Adrenal gland (tissue), 5 donors: ENCODE data around the gene FANCE.

Experiments
- POLR2A ChIP-seq, 2 donors: fragments of 450-650 bp; IDR thresholded peaks; one replicate each; pipeline ENCODE4 v1.6.1; 2017; ENCODE audit warnings: antibody characterized with exemption in 2 of 2, mild to moderate bottlenecking in 2 of 2, moderate library complexity in 1 of 2
- TF ChIP-seq, protein P1 (sequence below), 6 experiments: fragments of 450-650 bp in 4 of 6; fragments of 200-600 bp in 2 of 6; sonication (generic) in 1 of 6; IDR thresholded peaks; 1 replicate in 5 of 6; 2 replicates in 1 of 6; pipeline versions ENCODE4 v1.5.1 to v1.8.0; 2016 to 2021; ENCODE audit warnings: antibody characterized with exemption in 6 of 6, mild to moderate bottlenecking in 2 of 6, moderate library complexity in 1 of 6
- donor health status: DM: no; HTN: no; CAD: no.

DNA sequence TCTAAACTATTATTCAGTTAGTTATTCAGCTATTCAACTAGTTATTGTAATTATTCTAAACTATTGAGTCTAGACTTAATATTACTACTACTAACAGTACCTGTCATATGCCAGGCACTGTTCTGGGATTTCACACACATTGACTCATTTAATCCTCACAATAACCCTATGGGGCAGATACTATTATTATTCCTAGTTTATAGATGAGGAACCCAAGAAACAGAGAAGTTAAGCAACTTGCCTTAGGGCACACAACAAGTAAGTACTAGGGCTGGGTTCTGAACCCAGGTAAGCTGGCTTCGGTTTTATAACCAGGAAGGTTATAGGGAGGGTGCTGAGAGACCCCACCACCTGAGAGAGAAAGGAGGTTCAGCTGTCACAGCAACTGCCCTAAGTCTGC lies 36.9 kb downstream of the FANCE start:
- TF ChIP-seq, protein P1, sequence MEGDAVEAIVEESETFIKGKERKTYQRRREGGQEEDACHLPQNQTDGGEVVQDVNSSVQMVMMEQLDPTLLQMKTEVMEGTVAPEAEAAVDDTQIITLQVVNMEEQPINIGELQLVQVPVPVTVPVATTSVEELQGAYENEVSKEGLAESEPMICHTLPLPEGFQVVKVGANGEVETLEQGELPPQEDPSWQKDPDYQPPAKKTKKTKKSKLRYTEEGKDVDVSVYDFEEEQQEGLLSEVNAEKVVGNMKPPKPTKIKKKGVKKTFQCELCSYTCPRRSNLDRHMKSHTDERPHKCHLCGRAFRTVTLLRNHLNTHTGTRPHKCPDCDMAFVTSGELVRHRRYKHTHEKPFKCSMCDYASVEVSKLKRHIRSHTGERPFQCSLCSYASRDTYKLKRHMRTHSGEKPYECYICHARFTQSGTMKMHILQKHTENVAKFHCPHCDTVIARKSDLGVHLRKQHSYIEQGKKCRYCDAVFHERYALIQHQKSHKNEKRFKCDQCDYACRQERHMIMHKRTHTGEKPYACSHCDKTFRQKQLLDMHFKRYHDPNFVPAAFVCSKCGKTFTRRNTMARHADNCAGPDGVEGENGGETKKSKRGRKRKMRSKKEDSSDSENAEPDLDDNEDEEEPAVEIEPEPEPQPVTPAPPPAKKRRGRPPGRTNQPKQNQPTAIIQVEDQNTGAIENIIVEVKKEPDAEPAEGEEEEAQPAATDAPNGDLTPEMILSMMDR (IDR thresholded peaks at IDR 0.05): no peak
- no peak for TF ChIP-seq POLR2A (IDR thresholded peaks at IDR 0.05)
